T-helper 1 cell treated with Interleukin-12 subunit alpha and Interleukin-12 subunit beta and Interleukin-4 antibody, amounts not matched to agents 30 μg/mL and 1 μg/mL, for 36 hours (primary cell): Measurements from ENCODE around the gene PTGES3.
"Not testable (repeated sequence)": the region's sequence is repeated elsewhere in the genome, so short reads cannot be mapped to it uniquely, and the experiment has no call there.

Source experiments
- H3K27ac Mint-ChIP-seq: one replicate; pipeline ENCODE4 v1.8.0; 2021; ENCODE audit warnings: mild to moderate bottlenecking, mixed read lengths
- H3K27me3 Mint-ChIP-seq: one replicate; pipeline ENCODE4 v1.8.0; 2021; ENCODE audit warnings: low read depth, mixed read lengths
- H3K36me3 Mint-ChIP-seq: one replicate; pipeline ENCODE4 v1.8.0; 2021; ENCODE audit warnings: low read depth, mixed read lengths
- H3K4me1 Mint-ChIP-seq: one replicate; pipeline ENCODE4 v1.8.0; 2021; ENCODE audit warnings: low read depth, mixed read lengths
- H3K4me3 Mint-ChIP-seq: one replicate; pipeline ENCODE4 v1.8.0; 2021; ENCODE audit warnings: mild to moderate bottlenecking, moderate library complexity, mixed read lengths
- H3K9me3 Mint-ChIP-seq: one replicate; pipeline ENCODE4 v1.8.0; 2021; ENCODE audit warnings: mixed read lengths

Gene PTGES3

DNA sequence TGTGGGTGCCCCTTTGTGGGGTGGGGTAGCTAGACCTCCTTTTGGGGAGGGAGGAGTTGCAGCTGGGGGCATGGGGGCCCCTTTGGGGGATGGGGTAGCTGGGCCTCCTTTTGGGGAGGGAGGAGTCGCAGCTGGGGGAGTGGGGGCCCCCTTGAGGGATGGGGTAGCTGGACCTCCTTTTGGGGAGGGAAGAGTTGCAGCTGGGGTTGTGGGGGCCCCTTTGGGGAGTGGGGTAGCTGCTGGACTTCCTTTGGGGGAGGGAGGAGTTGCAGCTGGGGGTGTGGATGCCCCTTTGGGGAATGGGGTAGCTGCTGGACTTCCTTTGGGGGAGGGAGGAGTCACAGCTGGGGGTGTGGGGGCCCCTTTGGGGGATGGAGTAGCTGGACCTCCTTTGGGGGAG lies 30.1 kb upstream of the PTGES3 start:
- Mint-ChIP-seq H3K27ac (no peak overlapping the region), H3K36me3 (peaks cover 67% of the 10 kb centered on the region), H3K27me3 (no peaks in the 10 kb centered on the region), H3K4me3 (no peak overlapping the region), H3K4me1 (peaks cover 61% of the 10 kb centered on the region), H3K9me3 (no peaks in the 10 kb centered on the region)

DNA sequence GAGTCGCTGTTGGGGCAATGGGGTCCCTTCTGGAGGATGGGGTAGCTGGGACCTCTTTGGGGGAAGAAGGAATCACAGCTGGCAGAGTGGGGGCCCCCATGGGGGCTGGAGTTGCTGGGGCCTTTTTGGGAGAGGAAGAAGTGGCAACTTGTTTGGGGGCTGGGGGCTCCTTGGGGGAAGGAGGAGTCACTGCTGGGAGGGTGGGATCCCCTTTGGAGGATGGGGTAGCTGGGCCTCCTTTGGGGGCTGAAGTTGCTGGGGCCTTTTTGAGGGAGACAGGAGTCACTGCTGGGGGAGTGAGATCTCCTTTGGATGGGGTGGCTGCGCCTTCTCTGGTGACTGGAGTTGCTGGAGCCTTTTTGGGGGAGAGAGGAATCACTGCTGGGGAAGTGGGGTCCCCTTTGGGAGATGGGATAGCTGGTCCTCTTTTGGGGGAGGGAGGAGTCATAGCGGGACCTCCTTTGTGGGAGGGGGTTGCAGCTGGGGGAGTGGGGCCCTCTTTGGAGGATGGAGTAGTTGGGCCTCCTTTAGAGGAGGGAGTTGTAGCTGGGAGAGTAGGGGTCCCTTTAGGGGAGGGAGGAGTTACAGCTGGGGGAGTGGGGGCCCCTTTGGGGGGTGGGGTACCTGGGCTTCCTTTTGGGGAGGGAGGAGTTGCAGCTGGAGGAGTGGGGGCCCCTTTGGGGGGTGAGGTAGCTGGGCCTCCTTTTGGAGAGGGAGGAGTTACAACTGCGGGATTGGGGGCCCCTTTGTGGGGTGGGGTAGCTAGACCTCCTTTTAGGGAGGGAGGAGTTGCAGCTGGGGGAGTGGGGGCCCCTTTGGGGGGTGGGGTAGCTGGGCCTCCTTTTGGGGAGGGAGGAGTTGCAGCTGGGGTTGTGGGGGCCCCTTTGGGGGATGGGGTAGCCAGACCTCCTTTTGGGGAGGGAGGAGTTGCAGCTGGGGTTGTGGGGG lies 29.1 kb upstream of the PTGES3 start:
- Mint-ChIP-seq H3K9me3 (no peaks in the 10 kb centered on the region), H3K4me1 (peaks cover 54% of the 10 kb centered on the region), H3K4me3 (no peak overlapping the region), H3K36me3 (peaks cover 70% of the 10 kb centered on the region), H3K27ac (peak overlapping the region; percentile 2), H3K27me3 (no peaks in the 10 kb centered on the region)

DNA sequence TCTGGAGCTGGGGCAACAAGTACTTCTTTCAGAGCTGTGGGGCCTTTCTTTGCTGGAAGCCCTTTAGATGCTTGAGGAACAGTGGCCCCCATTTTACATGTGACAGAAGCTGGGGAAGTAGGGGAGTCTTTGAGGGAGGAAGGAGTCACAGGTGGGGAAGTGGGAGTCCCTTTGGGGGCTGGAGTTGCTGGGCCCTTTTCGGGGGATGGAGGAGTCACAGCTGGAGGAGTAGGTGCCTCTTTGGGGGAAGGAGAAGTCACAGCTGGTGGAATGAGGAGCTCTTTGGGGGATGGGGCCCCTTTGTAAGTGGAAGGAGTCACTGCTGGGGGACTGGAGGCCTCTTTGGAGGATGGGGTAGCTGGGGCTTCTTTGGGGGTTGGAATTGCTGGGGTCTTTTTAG lies 28.4 kb upstream of the PTGES3 start:
- peaks cover 46% of the 10 kb centered on the region for H3K4me1 Mint-ChIP-seq
- no peak overlapping the region for H3K4me3 Mint-ChIP-seq

DNA sequence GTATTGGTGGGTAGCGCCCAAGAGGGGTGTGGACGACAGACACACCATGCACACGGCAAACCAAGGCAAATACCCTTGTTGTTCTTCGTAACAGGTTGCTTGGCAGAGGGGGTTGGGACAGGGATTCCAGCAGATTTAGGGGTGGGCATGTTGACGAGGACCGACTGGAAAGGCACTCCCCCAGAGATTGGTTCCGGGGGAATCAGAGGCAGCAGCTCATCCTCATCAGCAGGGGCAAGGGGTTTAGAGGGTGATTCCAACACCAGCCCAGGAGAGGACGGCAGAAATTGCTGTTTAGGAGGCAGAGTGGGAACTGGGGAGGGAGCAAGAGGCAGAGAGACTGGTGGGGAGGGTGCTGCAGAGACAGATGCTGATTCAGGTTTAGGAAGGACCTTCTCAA lies 27.7 kb upstream of the PTGES3 start:
- no peak overlapping the region for H3K4me3 Mint-ChIP-seq
- peaks cover 40% of the 10 kb centered on the region for H3K4me1 Mint-ChIP-seq
- H3K36me3 Mint-ChIP-seq = peaks cover 69% of the 10 kb centered on the region

More for the DNA sequence above, 28.4 kb upstream of the PTGES3 start:
- peaks cover 70% of the 10 kb centered on the region for H3K36me3 Mint-ChIP-seq
- no peaks in the 10 kb centered on the region for H3K9me3 Mint-ChIP-seq
- H3K27ac Mint-ChIP-seq = peak overlapping the region; percentile 26
- no peaks in the 10 kb centered on the region for H3K27me3 Mint-ChIP-seq

DNA sequence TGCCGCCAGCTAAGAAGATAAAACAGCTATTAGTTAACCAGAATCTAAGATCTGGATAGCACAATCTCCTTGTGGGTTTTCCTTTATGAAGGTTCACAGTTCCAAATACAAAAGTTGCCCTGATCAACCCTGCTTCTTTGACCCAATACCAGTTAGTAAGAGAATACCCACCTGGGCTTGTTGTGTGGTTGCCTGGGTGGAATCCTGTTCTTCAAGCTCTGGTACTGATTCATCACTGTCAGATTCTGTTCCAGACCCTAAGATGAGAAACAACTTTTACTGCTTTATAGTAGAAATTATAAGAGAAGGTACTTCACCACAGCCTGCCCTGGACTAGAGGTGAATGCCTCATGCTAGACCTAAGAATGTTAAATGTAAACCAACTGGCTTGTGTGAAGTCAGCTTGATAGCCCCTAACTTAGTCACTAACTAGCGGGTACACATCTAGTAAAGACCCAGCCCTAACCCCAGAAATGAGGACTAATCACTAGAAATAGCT lies 26.4 kb upstream of the PTGES3 start:
- no peak overlapping the region for H3K27ac Mint-ChIP-seq
- H3K27me3 Mint-ChIP-seq = no peaks in the 10 kb centered on the region
- H3K4me3 Mint-ChIP-seq = no peak overlapping the region
- H3K36me3 Mint-ChIP-seq = peaks cover 56% of the 10 kb centered on the region
- H3K4me1 Mint-ChIP-seq = peaks cover 27% of the 10 kb centered on the region
- no peaks in the 10 kb centered on the region for H3K9me3 Mint-ChIP-seq

More for the DNA sequence above, 27.7 kb upstream of the PTGES3 start:
- no peaks in the 10 kb centered on the region for H3K27me3 Mint-ChIP-seq
- no peak overlapping the region for H3K27ac Mint-ChIP-seq
- H3K9me3 Mint-ChIP-seq = no peaks in the 10 kb centered on the region

DNA sequence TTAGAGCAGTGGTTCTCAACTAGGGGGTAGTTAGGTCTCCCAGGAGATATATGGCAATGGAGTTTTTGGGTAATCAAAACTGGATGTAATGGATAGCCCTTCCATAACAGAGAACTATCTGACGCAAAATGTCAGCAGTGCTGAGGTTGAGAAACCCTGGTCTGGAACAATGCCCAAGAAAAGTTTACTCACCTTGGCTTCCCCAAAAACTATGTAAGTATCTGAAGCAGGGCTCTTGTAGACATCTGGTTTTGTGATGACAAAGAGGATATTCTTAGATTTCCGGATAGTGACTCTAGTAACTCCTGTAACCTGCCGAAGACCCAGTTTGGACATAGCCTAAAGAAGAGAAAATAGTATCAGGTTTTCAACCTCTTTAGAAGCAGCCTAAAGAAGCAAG lies 25.3 kb upstream of the PTGES3 start:
- Mint-ChIP-seq H3K27me3 (no peaks in the 10 kb centered on the region), H3K4me1 (peaks cover 17% of the 10 kb centered on the region), H3K4me3 (no peak overlapping the region), H3K36me3 (peaks cover 46% of the 10 kb centered on the region), H3K9me3 (no peaks in the 10 kb centered on the region), H3K27ac (no peak overlapping the region)

DNA sequence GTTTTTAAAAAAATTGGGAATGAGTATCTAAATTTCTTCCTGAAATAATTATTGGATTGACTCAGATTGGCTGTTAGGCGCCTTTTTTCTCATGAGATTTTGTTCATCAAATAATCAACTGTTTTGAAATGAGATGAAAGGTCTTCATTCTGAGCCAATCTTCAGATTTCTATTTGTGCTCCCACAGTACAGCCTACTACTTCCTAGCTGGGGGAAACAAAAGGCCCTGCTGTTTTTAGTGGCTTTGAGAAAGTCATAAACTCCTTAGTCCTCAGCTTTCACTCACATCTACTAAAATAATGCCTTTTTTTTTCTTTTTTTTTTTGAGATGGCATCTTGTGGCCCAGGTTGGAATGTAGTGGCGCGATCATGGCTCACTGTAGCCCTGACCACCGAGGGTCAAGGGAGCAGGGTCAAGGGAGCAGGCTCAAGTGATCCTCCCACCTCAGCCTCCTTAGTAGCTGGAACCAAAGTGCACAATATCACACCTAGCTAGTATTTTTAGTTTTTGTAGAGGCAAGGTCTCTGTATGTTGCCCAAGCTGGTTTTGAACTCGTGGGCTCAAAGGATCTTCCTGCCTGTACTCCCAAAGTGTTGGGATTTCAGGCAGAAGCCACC lies 21.8 kb upstream of the PTGES3 start:
- no peak overlapping the region for H3K4me3 Mint-ChIP-seq
- H3K4me1 Mint-ChIP-seq = no peaks in the 10 kb centered on the region
- H3K36me3 Mint-ChIP-seq = peaks cover 35% of the 10 kb centered on the region
- H3K27ac Mint-ChIP-seq = no peak overlapping the region
- peaks cover 3% of the 10 kb centered on the region for H3K27me3 Mint-ChIP-seq
- no peaks in the 10 kb centered on the region for H3K9me3 Mint-ChIP-seq

DNA sequence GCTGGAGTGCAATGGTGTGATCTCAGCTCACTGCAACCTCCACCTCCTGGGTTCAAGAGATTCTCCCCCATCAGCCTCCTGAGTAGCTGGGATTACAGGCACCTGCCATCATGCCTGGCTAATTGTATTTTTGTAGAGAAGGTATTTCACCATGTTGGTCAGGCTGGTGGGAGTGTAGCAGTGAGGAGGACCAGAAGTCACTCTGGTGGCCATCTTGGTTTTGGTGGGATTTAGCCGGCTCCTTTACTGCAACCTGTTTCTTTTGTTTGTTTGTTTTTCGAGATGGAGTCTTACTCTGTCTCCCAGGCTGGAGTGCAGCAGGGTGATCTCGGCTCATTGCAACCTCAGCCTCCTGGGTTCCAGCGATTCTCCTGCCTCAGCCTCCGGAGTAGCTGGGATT lies 16.4 kb upstream of the PTGES3 start:
- not testable (repeated sequence) for H3K9me3 Mint-ChIP-seq, H3K4me3 Mint-ChIP-seq, H3K27me3 Mint-ChIP-seq, H3K27ac Mint-ChIP-seq, H3K36me3 Mint-ChIP-seq, H3K4me1 Mint-ChIP-seq

DNA sequence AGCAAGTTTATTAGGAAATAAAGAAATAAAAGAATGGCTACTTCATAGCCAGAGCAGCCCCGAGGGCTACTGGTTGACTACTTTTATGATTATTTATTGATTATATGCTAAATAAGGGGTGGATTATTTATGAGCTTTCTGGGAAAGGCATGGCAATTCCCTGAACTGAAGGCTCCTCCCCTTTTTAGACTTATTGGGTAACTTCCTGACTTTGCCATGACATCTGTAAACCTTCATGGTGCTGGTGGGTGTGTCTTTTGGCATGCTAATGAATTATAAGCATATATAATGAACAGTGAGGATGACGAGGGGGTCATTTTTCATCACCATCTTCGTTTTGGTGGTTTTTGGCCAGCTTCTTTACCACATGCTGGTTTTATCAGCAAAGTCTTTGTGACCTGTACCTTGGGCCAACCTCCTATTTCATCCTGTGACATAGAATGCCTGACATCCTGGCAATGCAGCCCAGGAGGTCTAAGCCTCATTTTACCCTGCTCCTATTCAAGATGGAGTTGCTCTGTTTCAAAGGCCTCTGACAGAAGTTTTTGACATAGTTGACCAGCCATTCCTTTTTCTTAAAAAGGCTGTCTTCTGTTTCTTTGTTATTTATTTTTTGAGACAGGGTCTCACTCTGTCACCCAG lies 11.1 kb upstream of the PTGES3 start:
- no peaks in the 10 kb centered on the region for H3K36me3 Mint-ChIP-seq
- H3K4me3 Mint-ChIP-seq = no peak overlapping the region
- peaks cover 3% of the 10 kb centered on the region for H3K27me3 Mint-ChIP-seq
- no peak overlapping the region for H3K27ac Mint-ChIP-seq
- H3K4me1 Mint-ChIP-seq = peaks cover 4% of the 10 kb centered on the region
- H3K9me3 Mint-ChIP-seq = no peaks in the 10 kb centered on the region

DNA sequence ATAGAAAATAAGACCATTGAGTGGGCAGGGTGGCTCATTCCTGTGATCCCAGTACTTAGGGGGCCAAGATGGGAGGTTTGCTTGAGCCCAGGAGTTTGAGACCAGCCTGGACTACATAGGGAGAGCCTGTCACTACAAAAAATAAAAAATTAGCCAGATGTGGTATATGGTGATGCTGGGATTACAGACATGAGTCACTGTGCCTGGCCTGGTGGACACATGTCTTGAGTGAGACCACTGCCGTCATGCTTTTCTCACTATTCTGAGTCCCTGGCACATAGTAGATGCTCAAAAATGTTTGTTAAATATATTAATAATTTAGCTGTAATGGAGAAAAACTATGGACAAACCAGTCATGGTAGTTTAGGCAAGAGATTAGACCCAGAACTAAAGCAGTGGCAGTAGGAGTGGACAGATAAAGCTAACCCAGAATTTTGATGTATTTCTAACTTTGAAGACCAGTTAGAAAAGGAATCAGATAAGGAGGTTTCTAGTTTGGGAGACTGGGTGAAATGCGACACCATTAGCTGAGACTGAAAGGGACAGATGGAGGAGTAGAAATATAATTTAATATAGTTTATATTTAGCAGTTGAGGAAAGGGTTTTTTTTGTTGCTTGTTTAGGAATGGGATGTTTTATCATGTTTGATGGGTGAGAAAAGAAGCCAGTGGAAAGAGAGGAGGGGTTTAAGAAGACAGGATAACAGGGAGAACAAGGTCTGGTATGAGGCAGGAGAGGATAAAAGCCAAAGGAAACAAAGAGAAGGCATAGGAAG lies 7.4 kb upstream of the PTGES3 start:
- Mint-ChIP-seq H3K27ac (no peak overlapping the region), H3K36me3 (no peaks in the 10 kb centered on the region), H3K9me3 (no peaks in the 10 kb centered on the region), H3K4me1 (peaks cover 2% of the 10 kb centered on the region), H3K27me3 (peaks cover 3% of the 10 kb centered on the region), H3K4me3 (no peak overlapping the region)

DNA sequence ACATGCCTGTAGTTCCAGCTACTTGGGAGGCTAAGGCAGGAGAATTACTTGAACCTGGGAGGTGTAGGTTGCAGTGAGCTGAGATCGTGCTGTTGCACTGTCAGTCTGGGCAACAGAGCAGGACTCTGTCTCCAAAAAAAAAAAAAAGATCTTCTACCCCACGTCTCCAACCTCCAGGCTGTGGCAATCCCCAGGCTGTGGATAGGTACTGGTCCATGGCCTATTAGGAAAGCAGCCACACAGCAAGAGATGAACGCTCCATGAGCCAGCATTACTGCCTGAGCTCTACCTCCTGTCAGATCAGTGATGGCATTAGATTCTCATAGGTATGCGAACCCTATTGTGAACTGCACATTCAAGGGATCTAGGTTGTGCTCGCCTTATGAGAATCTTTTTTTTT lies 6.1 kb upstream of the PTGES3 start:
- no peaks in the 10 kb centered on the region for H3K9me3 Mint-ChIP-seq

DNA sequence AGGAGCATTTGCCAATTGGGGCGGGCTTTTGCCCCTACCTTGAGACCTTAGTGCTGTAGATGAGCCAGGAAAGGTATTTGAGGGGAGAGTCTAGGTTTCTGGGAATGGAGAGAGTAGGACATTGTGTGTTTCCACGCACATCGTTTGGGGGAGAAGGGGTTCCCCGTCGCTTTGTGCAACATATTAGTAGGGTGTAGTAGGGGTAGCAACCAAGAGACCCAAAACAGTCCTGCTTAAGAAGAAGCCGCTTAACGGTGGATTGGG lies 694 bp upstream of the PTGES3 start:
- Mint-ChIP-seq H3K27ac (peak overlapping the region; percentile 99), H3K27me3 (no peaks in the 10 kb centered on the region), H3K36me3 (peaks cover 24% of the 10 kb centered on the region)

More for the DNA sequence above, 6.1 kb upstream of the PTGES3 start:
- Mint-ChIP-seq H3K4me3 (no peak overlapping the region), H3K4me1 (peaks cover 2% of the 10 kb centered on the region), H3K27me3 (peaks cover 3% of the 10 kb centered on the region), H3K36me3 (no peaks in the 10 kb centered on the region), H3K27ac (no peak overlapping the region)

DNA sequence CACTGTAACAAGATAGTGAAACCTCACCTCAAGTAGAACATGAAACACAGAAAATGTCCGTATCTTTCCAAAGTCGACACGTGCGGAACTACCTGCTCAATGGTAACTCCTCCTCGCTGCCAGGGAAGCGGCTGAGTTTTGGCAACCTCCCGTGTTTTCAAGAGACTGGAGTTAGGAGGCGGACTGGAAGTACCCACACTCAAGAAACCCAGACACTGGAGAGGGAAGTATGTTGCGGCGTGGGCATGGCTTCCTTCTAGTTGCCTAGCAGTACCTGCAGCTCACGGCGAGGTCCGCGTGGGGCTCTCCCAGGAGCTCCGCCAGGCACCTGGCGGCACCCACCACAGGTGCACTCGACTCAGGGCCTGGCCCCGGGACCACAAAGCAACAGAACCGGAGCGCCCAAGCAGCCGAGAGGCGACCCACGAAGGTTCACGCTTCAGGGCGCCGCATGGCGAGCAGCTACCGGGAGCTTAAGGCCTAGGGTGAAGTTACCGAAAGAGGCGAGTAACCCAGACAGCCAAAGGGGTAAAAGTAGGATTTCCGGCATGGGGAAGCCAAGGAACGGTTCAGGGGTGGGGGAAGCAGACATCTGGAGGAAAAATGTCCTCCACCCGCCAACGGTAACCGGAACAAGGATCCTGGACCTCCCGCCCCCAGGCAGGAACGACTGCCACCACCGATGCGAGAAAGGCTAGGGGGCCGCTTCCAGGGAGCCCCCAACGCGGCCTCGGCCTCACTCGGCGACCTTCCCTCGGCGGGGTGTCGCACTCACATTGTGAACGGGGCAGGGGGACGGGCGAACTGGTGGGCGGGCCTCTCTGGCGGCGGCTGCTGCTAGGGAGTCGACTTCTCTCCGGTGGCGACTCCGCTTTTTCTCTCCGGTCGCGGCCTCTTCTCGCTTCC lies 608 bp downstream of the PTGES3 start:
- Mint-ChIP-seq H3K27me3 (no peaks in the 10 kb centered on the region), H3K36me3 (peaks cover 26% of the 10 kb centered on the region), H3K4me1 (peaks cover 26% of the 10 kb centered on the region), H3K9me3 (no peaks in the 10 kb centered on the region), H3K4me3 (peak overlapping the region; percentile 98), H3K27ac (peak overlapping the region; percentile 99)

More for the DNA sequence above, 694 bp upstream of the PTGES3 start:
- peak overlapping the region; percentile 98 for H3K4me3 Mint-ChIP-seq
- H3K9me3 Mint-ChIP-seq = no peaks in the 10 kb centered on the region
- H3K4me1 Mint-ChIP-seq = peaks cover 21% of the 10 kb centered on the region
